Activated T-cell treated with anti-CD3 and anti-CD28 coated beads, Interleukin-2, amount 50 U/mL, for 72 hours (primary cell): ENCODE measurements around the gene SUZ12. TPM values are rescaled to one million over a fixed set of nuclear protein-coding genes. Genes with fewer than 3 reads are reported as not detected.
"Not testable (repeated sequence)": the region's sequence is repeated elsewhere in the genome, so short reads cannot be mapped to it uniquely, and the experiment has no call there.

Experiments
- ATAC-seq, 2 donors: fragments of 150-1000 bp; cut with Tn5 transposase; replicated peaks in 1 of 2; 2 replicates each; pipeline ENCODE4 v1.10.0; 2021; ENCODE audit warnings: moderate library complexity in 2 of 2, mild to moderate bottlenecking in 1 of 2
- DNase-seq, 2 donors: peaks; one replicate each; pipeline ENCODE4 v3.0.0; 2021 to 2022; ENCODE audit warnings: mixed read lengths in 1 of 2
- H3K27ac Mint-ChIP-seq: one replicate; pipeline ENCODE4 v1.8.0; 2022; ENCODE audit warnings: mild to moderate bottlenecking, moderate library complexity, mixed read lengths
- H3K27me3 Mint-ChIP-seq: one replicate; pipeline ENCODE4 v1.8.0; 2022; ENCODE audit warnings: low read depth, mixed read lengths
- H3K36me3 Mint-ChIP-seq, 2 donors: one replicate each; pipeline ENCODE4 v1.8.0; 2022; ENCODE audit warnings: mixed read lengths in 2 of 2, mild to moderate bottlenecking in 1 of 2; ENCODE audit not compliant: insufficient read depth in 2 of 2
- H3K4me1 Mint-ChIP-seq: one replicate; pipeline ENCODE4 v1.8.0; 2022; ENCODE audit warnings: low read depth, mixed read lengths
- H3K4me3 Mint-ChIP-seq, 2 donors: one replicate each; pipeline ENCODE4 v1.8.0; 2022; ENCODE audit warnings: mild to moderate bottlenecking in 2 of 2, mixed read lengths in 2 of 2, moderate library complexity in 2 of 2
- H3K9me3 Mint-ChIP-seq, 2 donors: one replicate each; pipeline ENCODE4 v1.8.0; 2022; ENCODE audit warnings: mixed read lengths in 2 of 2
- total RNA-seq, 2 donors: library from RNA; stranded (reverse); gene quantifications; one replicate each; pipeline ENCODE4 v1.2.3, GENCODE V29; 2022

Gene SUZ12
- 10 to 100 TPM; 58.7 to 66.3 TPM for total RNA-seq

- H3K27me3 Mint-ChIP-seq, H3K9me3 Mint-ChIP-seq, H3K36me3 Mint-ChIP-seq: not testable (repeated sequence)
- Mint-ChIP-seq H3K4me1 (peaks cover 34% of the 10 kb centered on the region), H3K4me3 (peak within 1 kb of the TSS; percentile 83 to 95), H3K27ac (peak within 1 kb of the TSS; percentile 96)
- DNase-seq = peak; percentile 89
- peak; percentile 97 for ATAC-seq
Observed at GRCh38 chr17:31936615-31937609, at the start of gene SUZ12. Gene SUZ12 (plus strand): TSS chr17:31937007. CDS start chr17:31937247, 240 bp downstream.

GRCh38 chr17:31888124-31888523 is 48.7 kb upstream of the SUZ12 start:
- H3K9me3 Mint-ChIP-seq = no peaks in the 10 kb centered on the region

GRCh38 chr17:31900877-31901276 is 35.9 kb upstream of the SUZ12 start:
- Mint-ChIP-seq H3K4me3 (no peak overlapping the region), H3K9me3 (no peaks in the 10 kb centered on the region), H3K27ac (no peak overlapping the region), H3K36me3 (peaks cover 5 to 15% of the 10 kb centered on the region in 2 donors), H3K4me1 (peaks cover 24% of the 10 kb centered on the region), H3K27me3 (no peaks in the 10 kb centered on the region)
- no peak for DNase-seq
- no peak for ATAC-seq

More at GRCh38 chr17:31888124-31888523, 48.7 kb upstream of the SUZ12 start:
- no peak for ATAC-seq
- DNase-seq = no peak
- H3K27ac Mint-ChIP-seq = peak overlapping the region; percentile 6
- peaks cover 5 to 47% of the 10 kb centered on the region in 2 donors for H3K36me3 Mint-ChIP-seq
- H3K4me1 Mint-ChIP-seq = no peaks in the 10 kb centered on the region
- no peaks in the 10 kb centered on the region for H3K27me3 Mint-ChIP-seq
- no peak overlapping the region for H3K4me3 Mint-ChIP-seq

- H3K4me3 Mint-ChIP-seq = peak overlapping the region; percentile 50 to 51
- H3K9me3 Mint-ChIP-seq = no peaks in the 10 kb centered on the region
- peaks cover 33% of the 10 kb centered on the region for H3K4me1 Mint-ChIP-seq
- peak in 1 of 2 donors; percentile 16 for DNase-seq
- H3K27ac Mint-ChIP-seq = no peak overlapping the region
- H3K36me3 Mint-ChIP-seq = peaks cover 3 to 7% of the 10 kb centered on the region in 2 donors
- H3K27me3 Mint-ChIP-seq = peaks cover 7% of the 10 kb centered on the region
- ATAC-seq = peak in 1 of 2 donors; percentile 23
Observed at GRCh38 chr17:31902693-31903092, 34.1 kb upstream of the SUZ12 start.

GRCh38 chr17:31903401-31903800 is 33.4 kb upstream of the SUZ12 start:
- no peak overlapping the region for H3K27ac Mint-ChIP-seq
- peaks cover 0 to 3% of the 10 kb centered on the region in 2 donors for H3K36me3 Mint-ChIP-seq
- no peaks in the 10 kb centered on the region for H3K9me3 Mint-ChIP-seq
- ATAC-seq (no peak), DNase-seq (no peak)
- peak overlapping the region in 1 of 2 donors; percentile 1 for H3K4me3 Mint-ChIP-seq
- H3K27me3 Mint-ChIP-seq = peaks cover 7% of the 10 kb centered on the region
- H3K4me1 Mint-ChIP-seq = peaks cover 33% of the 10 kb centered on the region

- Mint-ChIP-seq H3K36me3 (no peaks in the 10 kb centered on the region), H3K27me3 (peaks cover 17% of the 10 kb centered on the region), H3K9me3 (no peaks in the 10 kb centered on the region), H3K4me3 (peak overlapping the region in 1 of 2 donors; percentile 37), H3K27ac (no peak overlapping the region), H3K4me1 (peaks cover 15% of the 10 kb centered on the region)
- DNase-seq (no peak), ATAC-seq (no peak)
Observed at GRCh38 chr17:31907342-31907962, 29.4 kb upstream of the SUZ12 start.

GRCh38 chr17:31908386-31908785 is 28.4 kb upstream of the SUZ12 start:
- no peak for ATAC-seq
- Mint-ChIP-seq H3K9me3 (no peaks in the 10 kb centered on the region), H3K36me3 (no peaks in the 10 kb centered on the region), H3K27ac (no peak overlapping the region), H3K27me3 (peaks cover 17% of the 10 kb centered on the region), H3K4me3 (no peak overlapping the region), H3K4me1 (peaks cover 8% of the 10 kb centered on the region)
- DNase-seq = no peak

GRCh38 chr17:31912705-31913104 is 24.1 kb upstream of the SUZ12 start:
- H3K4me3 Mint-ChIP-seq, H3K9me3 Mint-ChIP-seq, ATAC-seq, H3K27ac Mint-ChIP-seq, DNase-seq, H3K36me3 Mint-ChIP-seq, H3K4me1 Mint-ChIP-seq: not testable (repeated sequence)
- H3K27me3 Mint-ChIP-seq = peaks cover 10% of the 10 kb centered on the region

- no peak for DNase-seq
- Mint-ChIP-seq H3K4me1 (peaks cover 25% of the 10 kb centered on the region), H3K9me3 (no peaks in the 10 kb centered on the region), H3K36me3 (no peaks in the 10 kb centered on the region), H3K4me3 (no peak overlapping the region), H3K27me3 (peaks cover 22% of the 10 kb centered on the region), H3K27ac (no peak overlapping the region)
- ATAC-seq = no peak
Observed at GRCh38 chr17:31915456-31916100, 21.2 kb upstream of the SUZ12 start.

- Mint-ChIP-seq H3K9me3 (no peaks in the 10 kb centered on the region), H3K4me1 (peaks cover 26% of the 10 kb centered on the region), H3K36me3 (no peaks in the 10 kb centered on the region), H3K27me3 (peaks cover 21% of the 10 kb centered on the region), H3K27ac (no peak overlapping the region), H3K4me3 (no peak overlapping the region)
- no peak for ATAC-seq
- DNase-seq = no peak
Observed at GRCh38 chr17:31916491-31917064, 20.2 kb upstream of the SUZ12 start.

GRCh38 chr17:31917065-31917529 is 19.7 kb upstream of the SUZ12 start:
- no peaks in the 10 kb centered on the region for H3K9me3 Mint-ChIP-seq
- no peaks in the 10 kb centered on the region for H3K36me3 Mint-ChIP-seq
- peaks cover 26% of the 10 kb centered on the region for H3K4me1 Mint-ChIP-seq
- ATAC-seq (no peak), DNase-seq (peak in 1 of 2 donors; percentile 12)
- H3K27me3 Mint-ChIP-seq = peaks cover 16% of the 10 kb centered on the region
- H3K27ac Mint-ChIP-seq = no peak overlapping the region
- H3K4me3 Mint-ChIP-seq = peak overlapping the region in 1 of 2 donors; percentile 24

GRCh38 chr17:31917721-31918120 is 19.1 kb upstream of the SUZ12 start:
- H3K4me3 Mint-ChIP-seq = peak overlapping the region in 1 of 2 donors; percentile 24
- ATAC-seq, H3K9me3 Mint-ChIP-seq, H3K27ac Mint-ChIP-seq, H3K36me3 Mint-ChIP-seq, DNase-seq: not testable (repeated sequence)
- peaks cover 31% of the 10 kb centered on the region for H3K4me1 Mint-ChIP-seq
- H3K27me3 Mint-ChIP-seq = peaks cover 12% of the 10 kb centered on the region
